IMR-90 (cell line): Measurements from ENCODE around the gene DDHD1. TPM values are rescaled to one million over a fixed set of nuclear protein-coding genes. Genes with fewer than 3 reads are reported as not detected.

Source experiments
- ATAC-seq: fragments of 200-7000 bp; cut with Tn5 transposase; 2 replicates; pipeline ENCODE4 v1.9.1; 2020; ENCODE audit warnings: low read depth, mild to moderate bottlenecking, moderate library complexity
- BruUV-seq: library from RNA; stranded (reverse); fragments of 400-500 nt; replicated peaks from 2 replicates; lab custom pipeline; 2021; lab: Mats Ljungman, UMichigan
- CTCF ChIA-PET: fragments of 300-600 bp; formaldehyde crosslinking; extraction: SDS; loops from one replicate; lab custom pipeline; 2021; ENCODE audit warnings: antibody characterized with exemption; lab: Yijun Ruan, JAX
- POLR2A ChIA-PET: fragments of 300-600 bp; sonication (Branson Sonifier 250); formaldehyde crosslinking; loops from one replicate; lab custom pipeline; 2022; ENCODE audit warnings: antibody characterized with exemption; ENCODE audit not compliant: unreplicated experiment; lab: Charles Lee
- DNase-seq: peaks from one replicate; pipeline ENCODE4 v3.0.0; 2013
- H2AFZ ChIP-seq: replicated peaks from 2 replicates; pipeline ENCODE3; 2013; ENCODE audit warnings: low read length, mild to moderate bottlenecking; ENCODE audit not compliant: poor library complexity
- H2AK5ac ChIP-seq: 2 replicates; pipeline ENCODE4 v1.6.1; 2013; ENCODE audit warnings: low read depth, low read length, inconsistent platforms
- H2AK9ac ChIP-seq: replicated peaks from 2 replicates; pipeline ENCODE3; 2013; ENCODE audit warnings: mild to moderate bottlenecking, low read depth, low read length, moderate library complexity; ENCODE audit not compliant: poor library complexity
- H2BK120ac ChIP-seq: 2 replicates; pipeline ENCODE4 v1.6.1; 2013; ENCODE audit warnings: low read depth, low read length, inconsistent platforms
- H2BK15ac ChIP-seq: 3 replicates; pipeline ENCODE4 v1.6.1; 2013; ENCODE audit warnings: low read depth, low read length, inconsistent platforms
- H2BK20ac ChIP-seq: 2 replicates; pipeline ENCODE4 v1.6.1; 2013; ENCODE audit warnings: low read depth, mild to moderate bottlenecking, inconsistent platforms, low read length, moderate library complexity
- H2BK5ac ChIP-seq: 2 replicates; pipeline ENCODE4 v1.6.1; 2013; ENCODE audit warnings: mild to moderate bottlenecking, low read depth, low read length, inconsistent platforms; ENCODE audit not compliant: poor library complexity, severe bottlenecking
- H3K14ac ChIP-seq: replicated peaks from 2 replicates; pipeline ENCODE4 v1.6.1; 2013; ENCODE audit warnings: low read depth, low read length, inconsistent platforms
- H3K18ac ChIP-seq: 2 replicates; pipeline ENCODE4 v1.6.1; 2013; ENCODE audit warnings: low read depth, low read length, control low read depth
- H3K23ac ChIP-seq: 2 replicates; pipeline ENCODE4 v1.6.1; 2013; ENCODE audit warnings: low read depth, low read length, inconsistent platforms
- H3K27ac ChIP-seq: 2 replicates; pipeline ENCODE4 v1.5.1; 2013; ENCODE audit warnings: mild to moderate bottlenecking, control low read depth, low read length; ENCODE audit not compliant: insufficient read depth
- H3K27me3 ChIP-seq: 2 replicates; pipeline ENCODE4 v1.6.1; 2013; ENCODE audit warnings: low read length; ENCODE audit not compliant: control insufficient read depth, insufficient read depth
- H3K36me3 ChIP-seq: 2 replicates; pipeline ENCODE4 v1.6.1; 2013; ENCODE audit warnings: low read length, mixed read lengths; ENCODE audit not compliant: control insufficient read depth, insufficient read depth
- H3K4ac ChIP-seq: 2 replicates; pipeline ENCODE4 v1.6.1; 2013; ENCODE audit warnings: low read depth, low read length, inconsistent platforms
- H3K4me1 ChIP-seq: 2 replicates; pipeline ENCODE4 v1.6.1; 2013; ENCODE audit warnings: low read length, mixed read lengths; ENCODE audit not compliant: control insufficient read depth, insufficient read depth
- H3K4me2 ChIP-seq: 2 replicates; pipeline ENCODE4 v1.6.1; 2013; ENCODE audit warnings: low read depth, mild to moderate bottlenecking, control low read depth, low read length, moderate library complexity
- H3K4me3 ChIP-seq: 2 replicates; pipeline ENCODE4 v1.5.1; 2013; ENCODE audit warnings: low read depth, mild to moderate bottlenecking, control low read depth, low read length, moderate library complexity; ENCODE audit not compliant: insufficient read depth
- H3K56ac ChIP-seq: 2 replicates; pipeline ENCODE4 v1.6.1; 2013; ENCODE audit warnings: low read length, inconsistent platforms; ENCODE audit not compliant: insufficient read depth; ENCODE audit errors: extremely low read depth
- H3K79me1 ChIP-seq, 2 experiments: 2 replicates each; pipeline ENCODE4 v1.6.1; 2013; ENCODE audit warnings: low read length in 2 of 2, inconsistent platforms in 1 of 2, low read depth in 1 of 2
- H3K9ac ChIP-seq: 2 replicates; pipeline ENCODE4 v1.6.1; 2013; ENCODE audit warnings: low read depth, low read length, control low read depth
- H3K9me1 ChIP-seq: 2 replicates; pipeline ENCODE4 v1.6.1; 2013; ENCODE audit warnings: low read length, inconsistent platforms; ENCODE audit not compliant: insufficient read depth
- H3K9me3 ChIP-seq: 2 replicates; pipeline ENCODE4 v1.6.1; 2013; ENCODE audit warnings: low read length; ENCODE audit not compliant: control insufficient read depth, insufficient read depth
- H4K20me1 ChIP-seq: 2 replicates; pipeline ENCODE4 v1.6.1; 2013; ENCODE audit warnings: low read length, inconsistent platforms; ENCODE audit not compliant: insufficient read depth
- H4K5ac ChIP-seq: 2 replicates; pipeline ENCODE4 v1.6.1; 2013; ENCODE audit warnings: mild to moderate bottlenecking, low read depth, low read length, control low read depth
- H4K8ac ChIP-seq, 2 experiments: 2 replicates each; pipeline ENCODE4 v1.6.1; 2013; ENCODE audit warnings: low read depth in 2 of 2, low read length in 2 of 2, control low read depth in 1 of 2, inconsistent platforms in 1 of 2
- H4K91ac ChIP-seq: 2 replicates; pipeline ENCODE4 v1.6.1; 2013; ENCODE audit warnings: low read depth, low read length, inconsistent platforms; ENCODE audit not compliant: insufficient read depth
- BHLHE40 ChIP-seq: fragments of 150-350 bp; IDR thresholded peaks from 2 replicates; pipeline ENCODE4 v1.6.1; 2016; ENCODE audit warnings: mild to moderate bottlenecking, low read depth, low read length
- CEBPB ChIP-seq: IDR thresholded peaks from 2 replicates; pipeline ENCODE4 v1.6.1; 2012; ENCODE audit warnings: low read depth, low read length, improper control_type of control experiment
- CHD1 ChIP-seq: IDR thresholded peaks from 2 replicates; pipeline ENCODE4 v1.6.1; 2012; ENCODE audit warnings: low read depth, low read length, improper control_type of control experiment
- FOS ChIP-seq: fragments of 150-350 bp; IDR thresholded peaks from 2 replicates; pipeline ENCODE4 v1.6.1; 2016; ENCODE audit warnings: low read depth, low read length
- MAFK ChIP-seq: IDR thresholded peaks from 2 replicates; pipeline ENCODE4 v1.6.1; 2012; ENCODE audit warnings: low read depth, low read length, improper control_type of control experiment
- NFE2L2 ChIP-seq: fragments of 150-350 bp; IDR thresholded peaks from 2 replicates; pipeline ENCODE4 v1.6.1; 2016; ENCODE audit warnings: low read depth, mild to moderate bottlenecking, low read length
- RAD21 ChIP-seq: IDR thresholded peaks from 2 replicates; pipeline ENCODE4 v1.6.1; 2012; ENCODE audit warnings: low read length, improper control_type of control experiment
- RCOR1 ChIP-seq: IDR thresholded peaks from 2 replicates; pipeline ENCODE4 v1.6.1; 2012; ENCODE audit warnings: mild to moderate bottlenecking, low read length, improper control_type of control experiment; ENCODE audit not compliant: insufficient replicate concordance
- RFX5 ChIP-seq: IDR thresholded peaks from 2 replicates; pipeline ENCODE4 v1.8.0; 2012; ENCODE audit warnings: low read depth, mild to moderate bottlenecking, low read length, moderate library complexity
- SMC3 ChIP-seq: fragments of 150-350 bp; IDR thresholded peaks from 2 replicates; pipeline ENCODE4 v1.6.1; 2016; ENCODE audit warnings: low read depth, mild to moderate bottlenecking, antibody characterized with exemption, low read length, moderate library complexity
- WGBS, 2 experiments: methylation state at CpG; one replicate each; pipeline versions ENCODE4 v1.1.5 to v1.1.7; 2013; ENCODE audit warnings: missing lambda C conversion rate in 2 of 2; ENCODE audit not compliant: insufficient read length in 1 of 2; ENCODE audit errors: extremely low coverage in 2 of 2; 5-methylcytosine and 5-hydroxymethylcytosine counted together
- dilution Hi-C: fragments of 300-500 bp; cut with HindIII; formaldehyde crosslinking; loops from one replicate; pipeline ENCODE4 v1.14.3; 2018; ENCODE audit warnings: low sequenced_read_pairs; ENCODE audit not compliant: unreplicated experiment
- in situ Hi-C: fragments of 300-500 bp; cut with MboI; formaldehyde crosslinking; loops from 3 replicates; pipeline ENCODE4 v1.14.3; 2019; ENCODE audit warnings: low sequenced_read_pairs, inconsistent platforms, mixed read lengths
- intact Hi-C: fragments of 100-400 bp; cut with micrococcal nuclease; formaldehyde crosslinking; loops from 2 replicates; pipeline ENCODE4 v1.10.0; 2022
- polyA plus RNA-seq, 3 experiments: library from polyadenylated mRNA; depleted of rRNA; stranded (reverse); fragments of >200 nt; gene quantifications; 2 replicates each; pipeline ENCODE4 v1.2.3, GENCODE V29; 2012; ENCODE audit warnings: low replicate concordance in 1 of 3
- total RNA-seq: library from RNA; depleted of rRNA; stranded (reverse); fragments of >200 nt; gene quantifications from 2 replicates; pipeline ENCODE4 v1.2.3, GENCODE V29; 2012
- TF ChIP-seq, protein P1 (sequence below): fragments of 150-350 bp; IDR thresholded peaks from 2 replicates; pipeline ENCODE4 v1.6.1; 2017; ENCODE audit warnings: mild to moderate bottlenecking, antibody characterized with exemption, low read length, low read depth
- TF ChIP-seq, protein P2 (sequence below): conservative IDR thresholded peaks from 2 replicates; pipeline ENCODE4 v1.5.1; 2012; ENCODE audit warnings: mild to moderate bottlenecking, low read depth, low read length, improper control_type of control experiment
- TF ChIP-seq, protein P3 (sequence below): fragments of 150-350 bp; IDR thresholded peaks from 2 replicates; pipeline ENCODE4 v1.6.1; 2016; ENCODE audit warnings: low read depth, mild to moderate bottlenecking, low read length, moderate library complexity, borderline replicate concordance

Gene DDHD1
- total and polyA plus RNA-seq, 2 of the 4 experiments (the other 2 are of a cell fraction): 4.5 to 9.0 TPM

DNA sequence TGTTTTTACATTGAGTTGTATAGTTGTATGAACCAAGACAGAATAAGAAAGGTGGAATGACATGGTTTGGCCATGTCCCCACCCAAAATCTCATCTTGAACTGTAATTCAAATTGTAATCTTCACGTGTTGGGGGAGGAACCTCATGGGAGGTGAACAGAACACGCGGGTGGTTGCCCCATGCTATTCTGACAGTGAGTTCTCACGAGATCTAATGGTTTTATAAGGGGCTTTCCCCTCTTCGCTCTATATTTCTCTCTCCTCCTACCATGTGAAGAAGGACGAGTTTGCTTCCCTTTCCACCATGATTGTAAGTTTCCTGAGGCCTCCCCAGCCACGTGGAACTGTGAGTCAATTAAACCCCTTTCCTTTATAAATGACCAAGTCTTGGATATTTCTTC, 25.3 kb downstream of the DDHD1 start:
- ATAC-seq (no peak), DNase-seq (no peak)
- no TSS peak for BruUV-seq
- Histone ChIP-seq H4K5ac (no peak overlapping the region), H3K4me2 (no peak overlapping the region), H3K9ac (no peak overlapping the region), H3K27ac (no peak overlapping the region), H3K79me1 (peaks cover 16 to 24% of the 10 kb centered on the region in 2 experiments; a peak in 3 of 4 replicates), H3K4me3 (no peak overlapping the region), H3K9me3 (no peaks in the 10 kb centered on the region; the same call in 1 of the 2 replicates), H2BK20ac (no peak overlapping the region), H3K27me3 (no peaks in the 10 kb centered on the region), H4K91ac (no peak overlapping the region), H2BK15ac (no peak overlapping the region), H2BK5ac (no peak overlapping the region), H3K36me3 (no peaks in the 10 kb centered on the region), H4K8ac (no peak overlapping the region), H2BK120ac (no peak overlapping the region), H3K9me1 (0 out of 2 replicates have a peak, but pooled peaks cover 4% of the 10 kb centered on the region), H2AK9ac (no peak overlapping the region), H2AK5ac (no peak overlapping the region), H2AFZ (no peak overlapping the region), H3K18ac (no peak overlapping the region), H3K4me1 (peaks cover 4% of the 10 kb centered on the region), H4K20me1 (no peaks in the 10 kb centered on the region), H3K14ac (no peak overlapping the region), H3K23ac (0 out of 2 replicates have a peak overlapping the region, but pooled peaks have one; percentile 38), H3K4ac (no peak overlapping the region), H3K56ac (no peak overlapping the region)
- WGBS, 2 experiments: no CpG with 5 or more reads among the region's 7 CpGs
- ChIA-PET POLR2A (no interaction called here), CTCF (interaction anchor here (0.6 kb wide), 1 partner anchor 184 kb away, joined by 3 read pairs; no protein-coding TSS in a partner anchor)
- in situ Hi-C loops (no loop called here), dilution Hi-C loops (no loop called here), intact Hi-C loops (no loop called here)
- no peak for TF ChIP-seq RAD21
- TF ChIP-seq CEBPB: no peak
- TF ChIP-seq RFX5: no peak
- TF ChIP-seq CHD1: no peak
- no peak for TF ChIP-seq RCOR1
- TF ChIP-seq SMC3: no peak
- TF ChIP-seq, protein P1, sequence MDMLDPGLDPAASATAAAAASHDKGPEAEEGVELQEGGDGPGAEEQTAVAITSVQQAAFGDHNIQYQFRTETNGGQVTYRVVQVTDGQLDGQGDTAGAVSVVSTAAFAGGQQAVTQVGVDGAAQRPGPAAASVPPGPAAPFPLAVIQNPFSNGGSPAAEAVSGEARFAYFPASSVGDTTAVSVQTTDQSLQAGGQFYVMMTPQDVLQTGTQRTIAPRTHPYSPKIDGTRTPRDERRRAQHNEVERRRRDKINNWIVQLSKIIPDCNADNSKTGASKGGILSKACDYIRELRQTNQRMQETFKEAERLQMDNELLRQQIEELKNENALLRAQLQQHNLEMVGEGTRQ: no peak
- TF ChIP-seq FOS: no peak
- TF ChIP-seq, protein P2, sequence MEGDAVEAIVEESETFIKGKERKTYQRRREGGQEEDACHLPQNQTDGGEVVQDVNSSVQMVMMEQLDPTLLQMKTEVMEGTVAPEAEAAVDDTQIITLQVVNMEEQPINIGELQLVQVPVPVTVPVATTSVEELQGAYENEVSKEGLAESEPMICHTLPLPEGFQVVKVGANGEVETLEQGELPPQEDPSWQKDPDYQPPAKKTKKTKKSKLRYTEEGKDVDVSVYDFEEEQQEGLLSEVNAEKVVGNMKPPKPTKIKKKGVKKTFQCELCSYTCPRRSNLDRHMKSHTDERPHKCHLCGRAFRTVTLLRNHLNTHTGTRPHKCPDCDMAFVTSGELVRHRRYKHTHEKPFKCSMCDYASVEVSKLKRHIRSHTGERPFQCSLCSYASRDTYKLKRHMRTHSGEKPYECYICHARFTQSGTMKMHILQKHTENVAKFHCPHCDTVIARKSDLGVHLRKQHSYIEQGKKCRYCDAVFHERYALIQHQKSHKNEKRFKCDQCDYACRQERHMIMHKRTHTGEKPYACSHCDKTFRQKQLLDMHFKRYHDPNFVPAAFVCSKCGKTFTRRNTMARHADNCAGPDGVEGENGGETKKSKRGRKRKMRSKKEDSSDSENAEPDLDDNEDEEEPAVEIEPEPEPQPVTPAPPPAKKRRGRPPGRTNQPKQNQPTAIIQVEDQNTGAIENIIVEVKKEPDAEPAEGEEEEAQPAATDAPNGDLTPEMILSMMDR: no peak
- no peak for TF ChIP-seq NFE2L2
- TF ChIP-seq, protein P3, sequence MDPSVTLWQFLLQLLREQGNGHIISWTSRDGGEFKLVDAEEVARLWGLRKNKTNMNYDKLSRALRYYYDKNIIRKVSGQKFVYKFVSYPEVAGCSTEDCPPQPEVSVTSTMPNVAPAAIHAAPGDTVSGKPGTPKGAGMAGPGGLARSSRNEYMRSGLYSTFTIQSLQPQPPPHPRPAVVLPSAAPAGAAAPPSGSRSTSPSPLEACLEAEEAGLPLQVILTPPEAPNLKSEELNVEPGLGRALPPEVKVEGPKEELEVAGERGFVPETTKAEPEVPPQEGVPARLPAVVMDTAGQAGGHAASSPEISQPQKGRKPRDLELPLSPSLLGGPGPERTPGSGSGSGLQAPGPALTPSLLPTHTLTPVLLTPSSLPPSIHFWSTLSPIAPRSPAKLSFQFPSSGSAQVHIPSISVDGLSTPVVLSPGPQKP: no peak
- no peak for TF ChIP-seq BHLHE40
- no peak for TF ChIP-seq MAFK
